ENCODE data around the gene SARNP. TPM values are rescaled to one million over a fixed set of nuclear protein-coding genes. Genes with fewer than 3 reads are reported as not detected.

Gene SARNP
- total RNA-seq, 1 experiment from 2014 or later, result 98.3 TPM

DNA sequence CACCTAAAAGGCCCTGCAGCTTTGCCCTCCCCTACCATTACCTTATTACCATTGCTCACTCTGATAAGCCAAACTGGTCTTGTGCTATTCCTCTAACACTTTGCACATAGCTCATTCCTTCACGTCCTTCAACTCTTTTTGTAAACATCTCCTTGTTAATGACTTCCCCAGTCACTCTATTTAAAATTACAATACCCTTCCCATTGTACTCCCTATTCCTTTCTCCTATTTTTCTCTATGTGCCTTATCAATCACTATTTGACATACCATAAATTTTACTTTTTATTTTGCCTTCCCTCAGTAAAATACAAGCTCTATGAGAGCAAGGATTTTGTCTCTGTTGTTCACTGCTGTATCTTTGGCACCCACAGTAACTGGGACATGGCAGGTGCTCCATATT is 5.4 kb downstream of the SARNP start:
- DNase-seq (ENCODE audit: low spot score), result no peak
- no peak for ATAC-seq
- Mint-ChIP-seq H3K9me3 (no peaks in the 10 kb centered on the region), H3K4me3 (peak overlapping the region; percentile 7), H3K27me3 (ENCODE audit: low read depth) (no peaks in the 10 kb centered on the region), H3K4me1 (peaks cover 42% of the 10 kb centered on the region), H3K27ac (peak overlapping the region; percentile 14), H3K36me3 (peaks cover 14% of the 10 kb centered on the region)
- ChIA-PET CTCF (interaction anchor here (0.6 to 3.9 kb wide), 7 partner anchors 15 to 155 kb away, joined by 3 to 17 read pairs (median 3); no protein-coding TSS in a partner anchor), POLR2A (interaction anchor here (1.0 to 1.1 kb wide), 2 partner anchors 70 to 73 kb away, joined by 4 read pairs; no protein-coding TSS in a partner anchor)
- no peak for TF ChIP-seq FOXK1 (CRISPR knock-in tag; IDR thresholded peaks at IDR 0.05)
- TF ChIP-seq, protein P1, sequence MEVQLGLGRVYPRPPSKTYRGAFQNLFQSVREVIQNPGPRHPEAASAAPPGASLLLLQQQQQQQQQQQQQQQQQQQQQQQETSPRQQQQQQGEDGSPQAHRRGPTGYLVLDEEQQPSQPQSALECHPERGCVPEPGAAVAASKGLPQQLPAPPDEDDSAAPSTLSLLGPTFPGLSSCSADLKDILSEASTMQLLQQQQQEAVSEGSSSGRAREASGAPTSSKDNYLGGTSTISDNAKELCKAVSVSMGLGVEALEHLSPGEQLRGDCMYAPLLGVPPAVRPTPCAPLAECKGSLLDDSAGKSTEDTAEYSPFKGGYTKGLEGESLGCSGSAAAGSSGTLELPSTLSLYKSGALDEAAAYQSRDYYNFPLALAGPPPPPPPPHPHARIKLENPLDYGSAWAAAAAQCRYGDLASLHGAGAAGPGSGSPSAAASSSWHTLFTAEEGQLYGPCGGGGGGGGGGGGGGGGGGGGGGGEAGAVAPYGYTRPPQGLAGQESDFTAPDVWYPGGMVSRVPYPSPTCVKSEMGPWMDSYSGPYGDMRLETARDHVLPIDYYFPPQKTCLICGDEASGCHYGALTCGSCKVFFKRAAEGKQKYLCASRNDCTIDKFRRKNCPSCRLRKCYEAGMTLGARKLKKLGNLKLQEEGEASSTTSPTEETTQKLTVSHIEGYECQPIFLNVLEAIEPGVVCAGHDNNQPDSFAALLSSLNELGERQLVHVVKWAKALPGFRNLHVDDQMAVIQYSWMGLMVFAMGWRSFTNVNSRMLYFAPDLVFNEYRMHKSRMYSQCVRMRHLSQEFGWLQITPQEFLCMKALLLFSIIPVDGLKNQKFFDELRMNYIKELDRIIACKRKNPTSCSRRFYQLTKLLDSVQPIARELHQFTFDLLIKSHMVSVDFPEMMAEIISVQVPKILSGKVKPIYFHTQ (CRISPR knock-in tag; IDR thresholded peaks at IDR 0.05), result no peak
- TF ChIP-seq ZNF317 (CRISPR knock-in tag; IDR thresholded peaks at IDR 0.05; ENCODE audit: borderline replicate concordance, low read depth), result no peak
- no peak for TF ChIP-seq FOXP1 (CRISPR knock-in tag; IDR thresholded peaks at IDR 0.05; ENCODE audit: borderline replicate concordance)
- TF ChIP-seq, protein P2, sequence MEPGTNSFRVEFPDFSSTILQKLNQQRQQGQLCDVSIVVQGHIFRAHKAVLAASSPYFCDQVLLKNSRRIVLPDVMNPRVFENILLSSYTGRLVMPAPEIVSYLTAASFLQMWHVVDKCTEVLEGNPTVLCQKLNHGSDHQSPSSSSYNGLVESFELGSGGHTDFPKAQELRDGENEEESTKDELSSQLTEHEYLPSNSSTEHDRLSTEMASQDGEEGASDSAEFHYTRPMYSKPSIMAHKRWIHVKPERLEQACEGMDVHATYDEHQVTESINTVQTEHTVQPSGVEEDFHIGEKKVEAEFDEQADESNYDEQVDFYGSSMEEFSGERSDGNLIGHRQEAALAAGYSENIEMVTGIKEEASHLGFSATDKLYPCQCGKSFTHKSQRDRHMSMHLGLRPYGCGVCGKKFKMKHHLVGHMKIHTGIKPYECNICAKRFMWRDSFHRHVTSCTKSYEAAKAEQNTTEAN (CRISPR knock-in tag; IDR thresholded peaks at IDR 0.05), result no peak
- no peak for TF ChIP-seq ZNF512 (CRISPR knock-in tag; IDR thresholded peaks at IDR 0.05; ENCODE audit: borderline replicate concordance)
- no peak for TF ChIP-seq CBFB (CRISPR knock-in tag; IDR thresholded peaks at IDR 0.05; ENCODE audit: low read depth)
- TF ChIP-seq FOXP4 (CRISPR knock-in tag; IDR thresholded peaks at IDR 0.05), result no peak
- TF ChIP-seq ERG (CRISPR knock-in tag; IDR thresholded peaks at IDR 0.05), result no peak
- TF ChIP-seq, protein P3, sequence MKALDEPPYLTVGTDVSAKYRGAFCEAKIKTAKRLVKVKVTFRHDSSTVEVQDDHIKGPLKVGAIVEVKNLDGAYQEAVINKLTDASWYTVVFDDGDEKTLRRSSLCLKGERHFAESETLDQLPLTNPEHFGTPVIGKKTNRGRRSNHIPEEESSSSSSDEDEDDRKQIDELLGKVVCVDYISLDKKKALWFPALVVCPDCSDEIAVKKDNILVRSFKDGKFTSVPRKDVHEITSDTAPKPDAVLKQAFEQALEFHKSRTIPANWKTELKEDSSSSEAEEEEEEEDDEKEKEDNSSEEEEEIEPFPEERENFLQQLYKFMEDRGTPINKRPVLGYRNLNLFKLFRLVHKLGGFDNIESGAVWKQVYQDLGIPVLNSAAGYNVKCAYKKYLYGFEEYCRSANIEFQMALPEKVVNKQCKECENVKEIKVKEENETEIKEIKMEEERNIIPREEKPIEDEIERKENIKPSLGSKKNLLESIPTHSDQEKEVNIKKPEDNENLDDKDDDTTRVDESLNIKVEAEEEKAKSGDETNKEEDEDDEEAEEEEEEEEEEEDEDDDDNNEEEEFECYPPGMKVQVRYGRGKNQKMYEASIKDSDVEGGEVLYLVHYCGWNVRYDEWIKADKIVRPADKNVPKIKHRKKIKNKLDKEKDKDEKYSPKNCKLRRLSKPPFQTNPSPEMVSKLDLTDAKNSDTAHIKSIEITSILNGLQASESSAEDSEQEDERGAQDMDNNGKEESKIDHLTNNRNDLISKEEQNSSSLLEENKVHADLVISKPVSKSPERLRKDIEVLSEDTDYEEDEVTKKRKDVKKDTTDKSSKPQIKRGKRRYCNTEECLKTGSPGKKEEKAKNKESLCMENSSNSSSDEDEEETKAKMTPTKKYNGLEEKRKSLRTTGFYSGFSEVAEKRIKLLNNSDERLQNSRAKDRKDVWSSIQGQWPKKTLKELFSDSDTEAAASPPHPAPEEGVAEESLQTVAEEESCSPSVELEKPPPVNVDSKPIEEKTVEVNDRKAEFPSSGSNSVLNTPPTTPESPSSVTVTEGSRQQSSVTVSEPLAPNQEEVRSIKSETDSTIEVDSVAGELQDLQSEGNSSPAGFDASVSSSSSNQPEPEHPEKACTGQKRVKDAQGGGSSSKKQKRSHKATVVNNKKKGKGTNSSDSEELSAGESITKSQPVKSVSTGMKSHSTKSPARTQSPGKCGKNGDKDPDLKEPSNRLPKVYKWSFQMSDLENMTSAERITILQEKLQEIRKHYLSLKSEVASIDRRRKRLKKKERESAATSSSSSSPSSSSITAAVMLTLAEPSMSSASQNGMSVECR (CRISPR knock-in tag; IDR thresholded peaks at IDR 0.05; ENCODE audit: borderline replicate concordance), result no peak
- no peak for TF ChIP-seq TEAD4 (CRISPR knock-in tag; IDR thresholded peaks at IDR 0.05)
- no peak for TF ChIP-seq E2F4 (CRISPR knock-in tag; IDR thresholded peaks at IDR 0.05; ENCODE audit: borderline replicate concordance, low read depth)
- TF ChIP-seq, protein P4, sequence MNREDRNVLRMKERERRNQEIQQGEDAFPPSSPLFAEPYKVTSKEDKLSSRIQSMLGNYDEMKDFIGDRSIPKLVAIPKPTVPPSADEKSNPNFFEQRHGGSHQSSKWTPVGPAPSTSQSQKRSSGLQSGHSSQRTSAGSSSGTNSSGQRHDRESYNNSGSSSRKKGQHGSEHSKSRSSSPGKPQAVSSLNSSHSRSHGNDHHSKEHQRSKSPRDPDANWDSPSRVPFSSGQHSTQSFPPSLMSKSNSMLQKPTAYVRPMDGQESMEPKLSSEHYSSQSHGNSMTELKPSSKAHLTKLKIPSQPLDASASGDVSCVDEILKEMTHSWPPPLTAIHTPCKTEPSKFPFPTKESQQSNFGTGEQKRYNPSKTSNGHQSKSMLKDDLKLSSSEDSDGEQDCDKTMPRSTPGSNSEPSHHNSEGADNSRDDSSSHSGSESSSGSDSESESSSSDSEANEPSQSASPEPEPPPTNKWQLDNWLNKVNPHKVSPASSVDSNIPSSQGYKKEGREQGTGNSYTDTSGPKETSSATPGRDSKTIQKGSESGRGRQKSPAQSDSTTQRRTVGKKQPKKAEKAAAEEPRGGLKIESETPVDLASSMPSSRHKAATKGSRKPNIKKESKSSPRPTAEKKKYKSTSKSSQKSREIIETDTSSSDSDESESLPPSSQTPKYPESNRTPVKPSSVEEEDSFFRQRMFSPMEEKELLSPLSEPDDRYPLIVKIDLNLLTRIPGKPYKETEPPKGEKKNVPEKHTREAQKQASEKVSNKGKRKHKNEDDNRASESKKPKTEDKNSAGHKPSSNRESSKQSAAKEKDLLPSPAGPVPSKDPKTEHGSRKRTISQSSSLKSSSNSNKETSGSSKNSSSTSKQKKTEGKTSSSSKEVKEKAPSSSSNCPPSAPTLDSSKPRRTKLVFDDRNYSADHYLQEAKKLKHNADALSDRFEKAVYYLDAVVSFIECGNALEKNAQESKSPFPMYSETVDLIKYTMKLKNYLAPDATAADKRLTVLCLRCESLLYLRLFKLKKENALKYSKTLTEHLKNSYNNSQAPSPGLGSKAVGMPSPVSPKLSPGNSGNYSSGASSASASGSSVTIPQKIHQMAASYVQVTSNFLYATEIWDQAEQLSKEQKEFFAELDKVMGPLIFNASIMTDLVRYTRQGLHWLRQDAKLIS (CRISPR knock-in tag; IDR thresholded peaks at IDR 0.05; ENCODE audit: borderline replicate concordance), result no peak
- TF ChIP-seq, protein P5, sequence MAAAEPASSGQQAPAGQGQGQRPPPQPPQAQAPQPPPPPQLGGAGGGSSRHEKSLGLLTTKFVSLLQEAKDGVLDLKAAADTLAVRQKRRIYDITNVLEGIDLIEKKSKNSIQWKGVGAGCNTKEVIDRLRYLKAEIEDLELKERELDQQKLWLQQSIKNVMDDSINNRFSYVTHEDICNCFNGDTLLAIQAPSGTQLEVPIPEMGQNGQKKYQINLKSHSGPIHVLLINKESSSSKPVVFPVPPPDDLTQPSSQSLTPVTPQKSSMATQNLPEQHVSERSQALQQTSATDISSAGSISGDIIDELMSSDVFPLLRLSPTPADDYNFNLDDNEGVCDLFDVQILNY (CRISPR knock-in tag; IDR thresholded peaks at IDR 0.05), result no peak
- TF ChIP-seq JUN (CRISPR knock-in tag; IDR thresholded peaks at IDR 0.05), result no peak

All from WTC11 (cell line).